ENCODE measurements around the gene SDK1.

- TF ChIP-seq CTCF (conservative IDR thresholded peaks at IDR 0.05) (no peak), ZFX (IDR thresholded peaks at IDR 0.05) (no peak)
These were observed 965.4 kb downstream of the SDK1 start for GRCh38 chr7:4266270-4267040.
